ENCODE measurements around the gene DLG4. TPM values are rescaled to one million over a fixed set of nuclear protein-coding genes. Genes with fewer than 3 reads are reported as not detected.

The DLG4 gene
- total RNA-seq, 2 donors from 2014 or later = 35.1 to 68.5 TPM

DNA sequence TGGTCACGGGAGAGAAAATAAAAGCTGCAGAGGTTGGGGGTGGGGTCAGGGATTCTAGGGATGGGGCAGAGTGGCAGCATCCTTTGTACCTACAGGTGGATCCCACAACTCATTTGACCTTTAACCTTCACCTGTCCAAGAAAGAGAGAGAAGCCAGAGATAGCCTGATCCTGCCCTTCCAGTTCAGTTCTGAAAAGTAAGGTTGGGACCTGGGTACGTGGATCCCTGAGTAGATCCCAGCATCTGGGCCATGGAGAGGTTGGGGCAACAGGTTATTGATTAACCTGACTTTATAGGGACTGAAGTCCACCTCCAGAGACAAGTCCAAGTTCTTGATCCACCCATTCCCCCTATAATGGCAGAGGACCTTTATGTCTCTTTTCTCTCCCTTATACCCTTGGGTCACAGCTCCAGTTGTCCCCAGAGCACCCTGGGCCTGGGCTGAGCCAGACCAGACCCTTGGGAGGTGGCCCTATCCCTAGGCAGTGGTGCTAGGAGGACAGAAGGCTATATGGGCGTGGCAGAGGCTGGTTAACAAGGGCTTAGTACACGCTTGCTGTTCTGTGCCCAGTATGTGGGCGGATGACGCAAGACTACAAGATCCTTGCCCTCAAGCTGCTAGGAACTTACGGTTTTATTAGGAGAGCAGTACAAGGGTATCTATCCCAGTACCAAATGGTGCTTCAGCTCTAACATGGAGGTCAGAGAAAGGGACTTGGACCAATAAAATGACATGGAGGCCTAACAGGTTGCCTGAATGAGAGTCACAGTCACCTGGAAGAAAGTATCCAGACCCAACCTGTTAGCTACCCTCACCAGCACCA lies 39.3 kb upstream of the DLG4 start:
- no peak overlapping the region for H3K9ac ChIP-seq (ENCODE audit: extremely low read depth, low read length, poor library complexity, severe bottlenecking)
- TF ChIP-seq, protein P1, sequence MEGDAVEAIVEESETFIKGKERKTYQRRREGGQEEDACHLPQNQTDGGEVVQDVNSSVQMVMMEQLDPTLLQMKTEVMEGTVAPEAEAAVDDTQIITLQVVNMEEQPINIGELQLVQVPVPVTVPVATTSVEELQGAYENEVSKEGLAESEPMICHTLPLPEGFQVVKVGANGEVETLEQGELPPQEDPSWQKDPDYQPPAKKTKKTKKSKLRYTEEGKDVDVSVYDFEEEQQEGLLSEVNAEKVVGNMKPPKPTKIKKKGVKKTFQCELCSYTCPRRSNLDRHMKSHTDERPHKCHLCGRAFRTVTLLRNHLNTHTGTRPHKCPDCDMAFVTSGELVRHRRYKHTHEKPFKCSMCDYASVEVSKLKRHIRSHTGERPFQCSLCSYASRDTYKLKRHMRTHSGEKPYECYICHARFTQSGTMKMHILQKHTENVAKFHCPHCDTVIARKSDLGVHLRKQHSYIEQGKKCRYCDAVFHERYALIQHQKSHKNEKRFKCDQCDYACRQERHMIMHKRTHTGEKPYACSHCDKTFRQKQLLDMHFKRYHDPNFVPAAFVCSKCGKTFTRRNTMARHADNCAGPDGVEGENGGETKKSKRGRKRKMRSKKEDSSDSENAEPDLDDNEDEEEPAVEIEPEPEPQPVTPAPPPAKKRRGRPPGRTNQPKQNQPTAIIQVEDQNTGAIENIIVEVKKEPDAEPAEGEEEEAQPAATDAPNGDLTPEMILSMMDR (conservative IDR thresholded peaks at IDR 0.05) = no peak
- H3K36me3 ChIP-seq (ENCODE audit: control insufficient read depth, insufficient read depth, low read length) = peaks cover 35% of the 10 kb centered on the region
- peaks cover 36% of the 10 kb centered on the region for H3K27me3 ChIP-seq (ENCODE audit: control insufficient read depth, insufficient read depth, low read length, poor library complexity, severe bottlenecking)
- no peaks in the 10 kb centered on the region for H3K9me3 ChIP-seq (ENCODE audit: control insufficient read depth, low read length)
- H3K4me3 Mint-ChIP-seq = peak overlapping the region; percentile 98
- WGBS, 2 experiments (ENCODE audit: insufficient coverage in 1 of 2, insufficient read length in 1 of 2) = 94 to 96% methylated on average over 6 to 7 of the region's 7 CpGs
- no peaks in the 10 kb centered on the region for H3K4me1 ChIP-seq (ENCODE audit: control insufficient read depth, insufficient read depth, low read length)
- H3K27me3 Mint-ChIP-seq (ENCODE audit: insufficient read depth) = no peaks in the 10 kb centered on the region
- H3K9me3 Mint-ChIP-seq = no peaks in the 10 kb centered on the region
- H3K4me3 ChIP-seq (ENCODE audit: low read length) = no peak overlapping the region
- peaks cover 10% of the 10 kb centered on the region for H3K4me1 Mint-ChIP-seq
- no peak for DNase-seq
- no peak overlapping the region for H3K27ac ChIP-seq (ENCODE audit: low read depth, low read length)
- peak overlapping the region; percentile 52 for H3K27ac Mint-ChIP-seq
- H3K36me3 Mint-ChIP-seq (ENCODE audit: low read depth) = peaks cover 38% of the 10 kb centered on the region

GRCh38 chr17:7256766-7257456 lies 37.3 kb upstream of the DLG4 start:
- no peaks in the 10 kb centered on the region for H3K9me3 Mint-ChIP-seq
- H3K4me1 ChIP-seq (ENCODE audit: control insufficient read depth, insufficient read depth, low read length) = no peaks in the 10 kb centered on the region
- H3K36me3 Mint-ChIP-seq (ENCODE audit: low read depth) = peaks cover 39% of the 10 kb centered on the region
- TF ChIP-seq, protein P1 (conservative IDR thresholded peaks at IDR 0.05) = no peak
- H3K27me3 Mint-ChIP-seq (ENCODE audit: insufficient read depth) = no peaks in the 10 kb centered on the region
- DNase-seq = no peak
- H3K27ac Mint-ChIP-seq = no peak overlapping the region
- H3K9ac ChIP-seq (ENCODE audit: extremely low read depth, low read length, poor library complexity, severe bottlenecking) = no peak overlapping the region
- H3K4me3 Mint-ChIP-seq = no peak overlapping the region
- no peak overlapping the region for H3K4me3 ChIP-seq (ENCODE audit: low read length)
- peaks cover 17% of the 10 kb centered on the region for H3K27me3 ChIP-seq (ENCODE audit: control insufficient read depth, insufficient read depth, low read length, poor library complexity, severe bottlenecking)
- H3K4me1 Mint-ChIP-seq = peaks cover 7% of the 10 kb centered on the region
- no peaks in the 10 kb centered on the region for H3K9me3 ChIP-seq (ENCODE audit: control insufficient read depth, low read length)
- 93 to 97% methylated on average over 7 to 8 of the region's 8 CpGs for WGBS, 2 experiments (ENCODE audit: insufficient coverage in 1 of 2, insufficient read length in 1 of 2)
- peaks cover 37% of the 10 kb centered on the region for H3K36me3 ChIP-seq (ENCODE audit: control insufficient read depth, insufficient read depth, low read length)
- H3K27ac ChIP-seq (ENCODE audit: low read depth, low read length) = no peak overlapping the region

- Histone ChIP-seq H3K36me3 (ENCODE audit: control insufficient read depth, insufficient read depth, low read length) (peaks cover 35% of the 10 kb centered on the region), H3K9ac (ENCODE audit: extremely low read depth, low read length, poor library complexity, severe bottlenecking) (no peak overlapping the region), H3K4me1 (ENCODE audit: control insufficient read depth, insufficient read depth, low read length) (no peaks in the 10 kb centered on the region), H3K9me3 (ENCODE audit: control insufficient read depth, low read length) (no peaks in the 10 kb centered on the region), H3K27ac (ENCODE audit: low read depth, low read length) (no peak overlapping the region), H3K27me3 (ENCODE audit: control insufficient read depth, insufficient read depth, low read length, poor library complexity, severe bottlenecking) (no peaks in the 10 kb centered on the region), H3K4me3 (ENCODE audit: low read length) (no peak overlapping the region)
- Mint-ChIP-seq H3K27ac (no peak overlapping the region), H3K27me3 (ENCODE audit: insufficient read depth) (no peaks in the 10 kb centered on the region), H3K4me1 (peaks cover 19% of the 10 kb centered on the region), H3K9me3 (no peaks in the 10 kb centered on the region), H3K36me3 (ENCODE audit: low read depth) (peaks cover 38% of the 10 kb centered on the region), H3K4me3 (no peak overlapping the region)
- WGBS, 2 experiments (ENCODE audit: insufficient coverage in 1 of 2, insufficient read length in 1 of 2) = 96 to 100% methylated on average over 2 to 4 of the region's 4 CpGs
- DNase-seq = no peak
- TF ChIP-seq, protein P1 (conservative IDR thresholded peaks at IDR 0.05) = no peak
Measured at GRCh38 chr17:7254511-7254910, 34.9 kb upstream of the DLG4 start.

Data from endodermal cell (in vitro differentiated cells).